HG03575 (cell line): ENCODE data around the gene MORC1.
"Not testable (repeated sequence)": the region's sequence is repeated elsewhere in the genome, so short reads cannot be mapped to it uniquely, and the experiment has no call there.

ENCODE experiments used
- ATAC-seq: cut with Tn5 transposase; IDR thresholded peaks from one replicate; pipeline ENCODE4 v1.9.1; 2021; ENCODE audit not compliant: unreplicated experiment, insufficient number of reproducible peaks, low FRiP score; ENCODE audit errors: extremely low read depth

Gene MORC1, protein sequence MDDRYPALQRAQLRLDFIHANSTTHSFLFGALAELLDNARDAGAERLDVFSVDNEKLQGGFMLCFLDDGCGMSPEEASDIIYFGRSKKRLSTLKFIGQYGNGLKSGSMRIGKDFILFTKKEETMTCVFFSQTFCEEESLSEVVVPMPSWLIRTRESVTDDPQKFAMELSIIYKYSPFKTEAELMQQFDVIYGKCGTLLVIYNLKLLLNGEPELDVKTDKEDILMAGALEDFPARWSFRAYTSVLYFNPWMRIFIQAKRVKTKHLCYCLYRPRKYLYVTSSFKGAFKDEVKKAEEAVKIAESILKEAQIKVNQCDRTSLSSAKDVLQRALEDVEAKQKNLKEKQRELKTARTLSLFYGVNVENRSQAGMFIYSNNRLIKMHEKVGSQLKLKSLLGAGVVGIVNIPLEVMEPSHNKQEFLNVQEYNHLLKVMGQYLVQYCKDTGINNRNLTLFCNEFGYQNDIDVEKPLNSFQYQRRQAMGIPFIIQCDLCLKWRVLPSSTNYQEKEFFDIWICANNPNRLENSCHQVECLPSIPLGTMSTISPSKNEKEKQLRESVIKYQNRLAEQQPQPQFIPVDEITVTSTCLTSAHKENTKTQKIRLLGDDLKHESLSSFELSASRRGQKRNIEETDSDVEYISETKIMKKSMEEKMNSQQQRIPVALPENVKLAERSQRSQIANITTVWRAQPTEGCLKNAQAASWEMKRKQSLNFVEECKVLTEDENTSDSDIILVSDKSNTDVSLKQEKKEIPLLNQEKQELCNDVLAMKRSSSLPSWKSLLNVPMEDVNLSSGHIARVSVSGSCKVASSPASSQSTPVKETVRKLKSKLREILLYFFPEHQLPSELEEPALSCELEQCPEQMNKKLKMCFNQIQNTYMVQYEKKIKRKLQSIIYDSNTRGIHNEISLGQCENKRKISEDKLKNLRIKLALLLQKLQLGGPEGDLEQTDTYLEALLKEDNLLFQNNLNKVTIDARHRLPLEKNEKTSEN

GRCh38 chr3:109117939-109118338 is at the start of gene MORC1:
Gene MORC1, minus strand, starts transcription at chr3:109118134. Its CDS starts 75 bp downstream, at chr3:109118059.
- no peak for ATAC-seq

DNA sequence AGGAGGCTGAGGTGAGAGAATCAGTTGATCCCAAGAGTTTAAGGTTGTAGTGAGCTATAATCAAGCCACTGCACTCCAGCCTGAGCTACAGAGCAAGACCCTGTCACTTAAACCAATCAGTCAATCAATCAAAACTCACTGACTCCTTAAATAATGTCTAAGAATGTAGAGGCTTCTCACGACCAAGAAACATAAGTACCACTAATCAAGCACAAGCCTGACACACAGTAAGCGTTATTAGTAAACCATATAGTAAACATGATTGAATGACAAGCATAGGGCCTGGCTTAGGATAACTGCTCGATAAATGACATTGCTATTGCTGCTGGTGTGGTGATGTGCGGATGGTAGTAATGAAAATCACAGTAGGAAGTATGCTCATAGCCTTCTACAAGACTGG is 48.0 kb upstream of the MORC1 start:
- no peak for ATAC-seq

DNA sequence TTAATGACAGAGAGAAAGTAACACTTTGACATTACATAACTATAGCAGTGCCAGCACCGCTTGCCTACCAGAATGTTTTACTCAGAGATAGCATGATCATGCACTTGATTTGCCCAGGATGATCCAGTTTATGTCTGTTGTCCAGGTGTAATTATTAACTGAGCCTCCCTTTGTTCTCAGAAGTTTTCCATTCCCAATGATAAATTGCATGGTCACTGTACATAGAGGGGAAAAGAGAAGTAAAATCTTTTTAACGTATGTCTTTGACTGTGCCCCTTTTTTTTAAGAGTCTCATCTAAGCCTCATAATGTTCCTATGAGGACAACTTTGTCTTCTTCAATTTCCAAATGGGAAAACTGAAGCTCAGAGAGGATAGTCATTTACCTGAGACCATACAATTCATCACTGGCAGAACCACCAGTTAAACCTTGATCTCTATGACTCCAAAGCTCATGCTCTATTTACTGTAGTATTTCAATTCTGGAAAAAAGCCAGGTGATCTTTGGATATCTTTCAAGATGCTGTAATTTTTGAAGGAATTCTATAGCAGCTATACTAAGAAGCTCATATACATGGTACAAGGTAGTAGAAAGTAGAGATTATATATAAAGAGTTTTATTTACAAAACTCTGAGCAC is 43.7 kb upstream of the MORC1 start:
- ATAC-seq = no peak

GRCh38 chr3:109155828-109156227 is 37.9 kb upstream of the MORC1 start:
- ATAC-seq = no peak

DNA sequence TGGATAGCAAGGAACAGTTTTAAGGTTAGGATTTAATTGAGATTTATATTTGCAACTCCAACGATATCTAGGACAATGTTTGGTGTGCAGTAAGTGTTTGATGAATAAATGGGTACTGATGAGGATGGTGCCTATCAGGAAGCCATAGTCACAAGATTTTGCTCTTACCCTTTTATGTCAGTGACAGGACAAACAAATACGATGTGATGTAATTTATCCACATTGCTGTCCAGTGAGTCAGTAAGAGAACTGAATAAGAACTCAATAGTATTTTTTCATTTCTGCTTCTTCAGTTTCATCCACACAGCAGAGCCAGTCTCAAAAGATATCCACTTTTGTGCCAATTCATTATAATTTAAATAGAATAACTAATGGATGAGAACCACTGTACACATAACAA is 37.0 kb upstream of the MORC1 start:
- ATAC-seq = no peak

DNA sequence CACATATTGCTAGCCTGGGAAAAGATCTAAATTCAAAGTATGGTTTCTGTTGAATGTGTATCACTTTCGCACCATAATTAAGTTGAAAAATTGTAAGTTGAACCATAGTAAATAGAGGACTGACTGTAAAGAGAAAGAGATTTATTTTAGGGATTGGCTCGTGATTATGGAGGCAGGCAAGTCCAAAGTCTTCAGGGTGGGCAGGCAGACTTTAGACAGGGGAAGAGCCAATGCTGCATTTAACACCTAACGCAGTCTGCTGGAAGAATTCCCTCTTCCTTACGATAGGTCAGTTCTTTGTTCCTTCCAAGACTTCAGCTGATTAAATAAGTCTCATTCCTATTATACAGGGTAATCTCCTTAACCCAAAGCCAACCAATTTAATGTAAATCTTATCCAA is 34.4 kb upstream of the MORC1 start:
- ATAC-seq = no peak

DNA sequence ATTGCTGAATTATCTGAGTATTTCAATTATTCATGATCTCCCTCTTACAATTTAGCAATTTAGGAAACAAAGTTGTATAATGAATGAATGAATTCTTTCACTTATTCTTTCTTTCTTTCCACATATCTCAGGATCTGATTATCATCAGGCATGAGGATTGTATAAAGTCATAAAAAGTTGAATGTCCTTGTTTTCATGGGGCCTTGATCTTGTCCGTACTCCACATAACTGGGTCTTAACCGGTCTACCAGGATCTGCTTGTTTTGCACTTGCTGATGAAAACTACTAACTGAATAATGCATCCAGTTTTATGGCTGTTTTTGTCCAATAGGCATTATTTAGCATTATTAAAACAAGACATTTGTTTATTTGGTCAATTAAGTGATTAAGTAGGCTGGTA is 31.1 kb upstream of the MORC1 start:
- no peak for ATAC-seq

DNA sequence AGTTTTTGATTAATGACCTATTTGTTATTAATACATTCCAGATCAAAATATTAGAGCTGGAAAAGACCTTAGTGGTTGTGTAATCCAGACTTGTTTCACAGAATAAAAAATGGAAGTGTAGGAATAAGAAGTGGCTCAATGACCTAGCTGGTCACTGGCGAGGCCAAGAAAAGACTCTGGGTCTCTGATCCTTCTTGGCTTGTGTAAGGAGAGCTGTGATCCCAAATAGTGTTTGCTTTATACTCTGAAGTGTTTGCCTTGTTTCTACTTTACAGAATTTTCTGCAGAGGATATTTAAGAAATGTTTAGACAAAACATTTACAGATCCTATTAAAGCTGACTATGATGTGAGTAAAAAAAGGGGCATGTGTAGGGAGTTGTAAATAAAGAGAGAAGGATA is 25.7 kb upstream of the MORC1 start:
- no peak for ATAC-seq

- ATAC-seq = no peak
These were observed 22.4 kb upstream of the MORC1 start for GRCh38 chr3:109140318-109140717.

- no peak for ATAC-seq
These were observed 19.8 kb upstream of the MORC1 start for GRCh38 chr3:109137761-109138160.

DNA sequence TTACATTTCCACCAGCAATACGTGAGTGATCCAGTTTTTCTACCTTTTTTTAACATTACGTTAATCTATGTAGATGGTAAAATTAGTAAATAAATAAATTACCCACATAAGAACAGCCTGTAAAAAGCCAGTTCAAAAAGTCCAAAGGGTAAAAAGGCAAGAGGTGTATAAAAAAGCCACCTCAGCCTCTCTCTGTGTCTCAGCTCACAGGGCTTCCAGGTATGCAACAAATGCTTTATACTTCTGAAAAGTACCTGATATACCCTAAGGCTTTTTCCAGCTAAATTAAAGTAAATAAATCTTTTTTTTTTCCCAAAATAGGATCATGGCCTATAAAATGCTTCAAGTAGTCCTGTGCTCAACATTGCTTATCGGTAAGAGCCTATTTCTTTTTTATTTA is 18.6 kb upstream of the MORC1 start, which contains the start of gene C3orf85:
C3orf85 (plus strand) TSS at position 197 of the 400 bp plus-strand sequence; CDS start at position 326, 129 bp downstream.
- ATAC-seq = no peak

DNA sequence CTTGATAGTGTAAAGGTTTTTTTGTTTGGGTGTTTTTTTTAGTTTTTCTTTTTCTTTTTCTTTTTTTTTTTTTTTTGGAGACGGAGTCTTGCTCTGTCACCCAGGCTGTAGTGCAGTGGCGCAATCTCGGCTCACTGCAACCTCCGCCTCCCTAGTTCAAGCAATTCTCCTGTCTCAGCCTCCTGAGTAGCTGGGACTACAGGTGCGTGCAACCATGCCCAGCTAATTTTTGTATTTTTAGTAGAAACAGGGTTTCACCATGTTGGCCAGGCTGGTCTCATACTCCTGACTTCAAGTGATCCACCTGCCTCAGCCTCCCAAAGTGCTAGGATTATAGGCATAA is 15.5 kb upstream of the MORC1 start:
- ATAC-seq = not testable (repeated sequence)

GRCh38 chr3:109132801-109133473 is 15.0 kb upstream of the MORC1 start:
- no peak for ATAC-seq

GRCh38 chr3:109131276-109131675 is 13.3 kb upstream of the MORC1 start:
- no peak for ATAC-seq

GRCh38 chr3:109127553-109127952 is 9.6 kb upstream of the MORC1 start:
- no peak for ATAC-seq

- no peak for ATAC-seq
These were observed 8.0 kb upstream of the MORC1 start for GRCh38 chr3:109125902-109126301.

GRCh38 chr3:109122690-109123089 is 4.8 kb upstream of the MORC1 start:
- no peak for ATAC-seq

DNA sequence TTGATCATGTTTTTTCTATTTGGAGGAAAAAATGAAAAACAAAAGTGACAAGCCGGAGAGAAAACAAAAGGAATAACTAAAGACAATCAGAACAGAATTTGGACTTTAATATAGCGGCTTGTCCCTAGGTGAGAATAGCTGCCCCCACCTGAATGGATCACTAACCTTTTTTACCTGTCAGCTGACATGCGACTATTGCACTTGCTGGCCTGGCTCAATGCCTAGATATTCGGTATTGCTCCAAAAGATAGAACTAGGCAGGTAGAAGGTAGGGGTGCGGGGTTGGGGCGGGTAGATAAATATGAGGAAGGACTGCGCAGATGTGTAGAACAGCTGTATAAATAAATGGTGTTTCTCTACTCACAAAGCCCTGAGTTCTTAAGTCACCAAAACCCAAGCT is 650 bp upstream of the MORC1 start:
- no peak for ATAC-seq

DNA sequence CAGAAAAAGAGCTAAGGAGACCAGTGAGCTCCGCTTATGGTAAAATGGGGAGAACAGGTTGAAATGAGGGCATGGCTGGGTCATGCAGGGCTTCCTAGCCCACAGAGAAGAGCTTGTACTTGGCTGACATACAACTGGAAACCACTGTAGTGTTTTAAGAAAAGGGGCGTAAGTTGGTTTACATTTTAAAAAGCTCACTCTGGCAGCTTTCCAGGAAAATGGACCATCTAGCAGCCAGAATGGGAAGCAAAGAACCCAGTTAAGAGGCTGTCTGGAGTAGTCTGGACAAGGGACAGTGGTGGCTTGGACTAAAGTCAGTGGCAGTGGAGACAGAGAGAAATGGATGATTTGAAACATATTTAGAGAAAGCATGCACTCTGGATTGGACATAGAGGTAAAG is 1.9 kb downstream of the MORC1 start:
- no peak for ATAC-seq
